ENCODE measurements around the gene CCSER1.
"Not testable (repeated sequence)": the region's sequence is repeated elsewhere in the genome, so short reads cannot be mapped to it uniquely, and the experiment has no call there.

Gene CCSER1

GRCh38 chr4:91217831-91218403, 1090.7 kb downstream of the CCSER1 start:
- DNase-seq: not testable (repeated sequence)

- no peak for DNase-seq
Measured at GRCh38 chr4:91220315-91220714, 1093.1 kb downstream of the CCSER1 start.

GRCh38 chr4:91222014-91222413, 1094.8 kb downstream of the CCSER1 start:
- DNase-seq: no peak

GRCh38 chr4:91226867-91227266, 1099.7 kb downstream of the CCSER1 start:
- no peak for DNase-seq

GRCh38 chr4:91228659-91229058, 1101.5 kb downstream of the CCSER1 start:
- no peak for DNase-seq

GRCh38 chr4:91233164-91233563, 1106.0 kb downstream of the CCSER1 start:
- no peak for DNase-seq

- DNase-seq: no peak
Measured at GRCh38 chr4:91243132-91243531, 1115.9 kb downstream of the CCSER1 start.

DNA sequence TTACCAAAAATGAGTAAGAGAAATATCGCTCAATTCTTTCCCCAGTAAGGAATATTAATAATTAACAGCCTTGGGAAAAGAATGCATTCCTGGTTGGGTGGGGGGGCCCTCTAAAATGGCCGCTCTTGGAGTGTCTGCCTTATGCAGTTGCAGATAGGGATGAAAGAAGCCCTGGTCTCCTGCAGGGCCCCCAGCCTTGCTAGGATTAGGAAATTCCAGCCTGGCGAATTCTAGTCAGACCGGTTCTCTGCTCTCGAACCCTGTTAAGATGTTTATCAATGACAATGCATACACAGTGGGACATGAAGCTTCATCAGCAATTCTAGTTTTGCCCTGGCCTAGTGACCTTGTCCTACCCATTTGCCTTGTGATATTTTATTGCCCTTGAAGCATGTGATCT, 1128.8 kb downstream of the CCSER1 start:
- no peak for DNase-seq

DNA sequence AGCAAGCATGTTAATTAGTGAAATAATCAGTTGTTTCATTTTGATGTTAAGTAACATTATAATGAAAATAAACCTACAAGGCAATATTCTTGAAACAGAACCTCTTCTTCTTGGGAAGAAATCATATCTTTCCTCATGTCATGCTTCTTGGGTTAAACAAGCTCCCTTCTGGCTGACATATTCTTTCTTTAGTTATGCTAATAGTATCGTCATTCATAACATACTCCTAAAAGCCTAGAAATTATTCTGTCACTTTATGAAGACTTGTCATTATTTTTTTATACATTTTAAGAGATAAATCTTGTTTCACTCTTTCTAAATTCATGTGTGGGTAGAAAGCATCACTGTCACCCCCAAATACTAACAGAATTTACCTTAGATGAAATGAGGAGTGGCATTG, 1129.6 kb downstream of the CCSER1 start:
- DNase-seq: no peak

- no peak for DNase-seq
Measured at GRCh38 chr4:91257721-91258120, 1130.5 kb downstream of the CCSER1 start.

DNA sequence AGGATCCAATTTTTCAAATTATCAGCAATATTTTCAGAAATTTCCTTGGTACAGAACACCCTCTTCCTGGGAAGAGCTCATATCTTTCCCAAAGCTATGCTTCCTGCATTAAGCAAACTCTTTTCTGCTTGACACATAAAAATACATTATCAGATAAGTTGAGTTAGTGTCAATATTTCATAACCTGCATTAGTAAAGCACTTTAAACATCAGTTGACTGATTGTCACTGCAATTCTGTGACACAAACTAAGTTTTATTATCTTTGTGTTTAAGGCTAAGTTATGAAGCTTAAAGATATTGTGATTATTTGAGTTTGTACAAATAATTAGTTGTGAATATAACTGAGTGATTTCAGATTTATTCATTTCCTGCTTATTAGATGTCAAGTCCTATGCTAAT, 1131.1 kb downstream of the CCSER1 start:
- no peak for DNase-seq

DNA sequence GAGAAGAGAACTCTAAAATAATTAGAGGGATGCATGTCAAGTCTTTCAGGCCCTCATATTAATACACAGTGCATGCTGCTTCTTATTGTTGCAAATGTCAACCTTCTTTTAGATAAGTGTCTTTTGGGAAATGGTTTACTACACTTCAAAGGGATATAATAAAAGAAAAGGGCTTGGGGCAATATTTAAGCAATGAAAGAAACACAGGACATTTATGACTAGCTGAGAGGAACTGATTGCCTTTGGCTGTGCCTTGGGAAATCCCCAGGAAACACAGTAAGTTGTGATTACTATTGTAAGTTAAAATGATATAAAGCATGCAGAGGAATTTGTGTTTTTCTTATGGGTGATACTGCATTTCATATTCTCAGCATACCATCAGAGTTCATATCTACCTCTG, 1140.3 kb downstream of the CCSER1 start:
- no peak for DNase-seq

DNA sequence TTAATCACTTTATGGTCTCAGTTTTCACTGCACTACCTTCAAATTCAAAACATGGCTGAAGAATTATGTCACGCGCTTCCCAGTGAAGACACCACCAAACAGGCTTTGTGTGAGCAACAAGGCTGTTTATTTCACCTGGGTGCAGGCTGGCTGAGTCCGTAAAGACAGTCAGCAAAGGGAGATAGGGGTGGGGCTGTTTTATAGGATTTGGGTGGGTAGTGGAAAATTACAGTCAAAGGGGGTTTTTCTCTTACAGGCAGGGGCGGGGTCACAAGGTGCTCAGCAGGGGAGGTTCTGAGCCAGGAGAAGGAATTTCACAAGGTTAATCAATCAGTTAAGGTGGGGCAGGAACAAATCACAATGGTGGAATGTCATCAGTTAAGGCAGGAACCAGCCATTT, 1141.3 kb downstream of the CCSER1 start:
- not testable (repeated sequence) for DNase-seq

GRCh38 chr4:91268913-91269312, 1141.7 kb downstream of the CCSER1 start:
- DNase-seq: no peak

GRCh38 chr4:91279899-91280298, 1152.7 kb downstream of the CCSER1 start:
- no peak for DNase-seq

DNA sequence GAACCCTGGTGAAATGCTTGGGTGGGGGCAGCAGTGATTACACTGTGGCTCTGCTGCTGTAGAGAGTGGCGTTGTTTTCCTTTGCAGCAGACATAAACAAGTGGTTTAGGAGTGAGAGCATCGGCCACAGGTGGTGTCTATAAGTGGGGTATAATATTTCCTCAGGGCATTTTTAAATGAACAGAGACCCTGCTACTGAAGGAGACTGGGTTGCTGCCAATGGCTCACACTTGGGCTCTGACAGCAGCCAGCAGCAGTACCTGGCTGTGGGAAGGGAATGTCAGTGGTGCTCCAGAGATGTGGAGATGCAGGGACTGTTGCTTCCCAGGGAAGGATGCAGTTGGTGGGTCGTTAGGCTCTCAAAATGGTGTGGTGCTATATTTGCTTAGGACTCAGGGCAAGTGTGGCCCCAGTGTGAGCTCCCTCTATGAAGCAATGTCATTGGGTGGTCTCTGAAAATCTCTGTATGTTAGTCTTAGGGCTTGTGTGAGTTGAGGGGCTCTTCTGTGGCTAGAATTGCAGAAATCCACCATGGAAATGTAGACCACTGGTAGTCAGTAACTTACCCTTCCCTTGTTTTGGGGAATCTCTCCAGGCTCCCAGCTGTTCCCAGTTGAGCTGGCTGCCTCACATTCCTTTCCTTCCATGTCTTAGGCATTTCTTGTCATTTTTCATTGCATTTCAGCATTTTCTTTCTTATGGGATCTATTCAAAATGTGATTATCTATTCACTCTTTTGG, 1153.5 kb downstream of the CCSER1 start:
- DNase-seq: no peak

DNA sequence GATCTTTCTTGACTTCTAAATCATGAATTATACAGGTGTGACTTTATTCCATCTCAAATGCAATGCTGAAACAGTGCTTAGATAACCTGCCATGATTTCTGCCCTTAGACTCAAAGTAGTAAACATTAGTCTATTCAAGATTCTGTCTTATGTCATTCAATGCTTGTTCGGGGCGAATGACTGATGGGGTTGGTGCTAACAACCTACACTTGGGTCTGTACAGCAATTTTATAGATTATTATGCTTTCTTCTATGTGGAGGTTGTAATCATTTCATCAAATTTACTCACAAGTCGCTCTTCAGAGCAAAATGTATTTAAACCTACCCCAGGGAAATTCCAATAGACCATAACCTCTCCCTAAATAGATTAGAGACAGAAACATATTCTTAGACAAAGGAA, 1155.0 kb downstream of the CCSER1 start:
- no peak for DNase-seq

DNA sequence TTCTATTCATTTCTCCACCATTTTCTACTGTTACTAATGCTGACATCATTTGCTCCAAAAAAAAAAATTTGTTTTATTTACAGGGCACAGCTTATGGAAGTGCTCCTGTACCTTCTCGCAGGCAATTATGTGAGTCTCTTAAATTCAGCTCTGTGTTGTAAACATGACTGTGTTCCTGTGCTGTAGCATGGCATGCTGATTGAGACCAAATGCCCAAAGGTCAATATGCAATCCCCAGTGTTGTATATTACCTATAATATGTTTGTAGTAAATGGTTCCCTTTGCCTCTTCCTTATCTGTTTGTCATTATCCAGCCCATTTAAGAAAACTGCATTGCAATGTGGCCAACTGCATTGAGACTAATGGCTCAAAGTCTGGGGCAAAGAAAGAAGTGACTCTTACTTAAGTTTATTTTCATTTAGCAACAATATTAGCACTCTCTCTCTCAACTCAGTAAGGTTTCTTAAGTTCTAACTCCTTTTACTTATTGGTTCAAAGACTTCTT, 1156.6 kb downstream of the CCSER1 start:
- DNase-seq: no peak

DNA sequence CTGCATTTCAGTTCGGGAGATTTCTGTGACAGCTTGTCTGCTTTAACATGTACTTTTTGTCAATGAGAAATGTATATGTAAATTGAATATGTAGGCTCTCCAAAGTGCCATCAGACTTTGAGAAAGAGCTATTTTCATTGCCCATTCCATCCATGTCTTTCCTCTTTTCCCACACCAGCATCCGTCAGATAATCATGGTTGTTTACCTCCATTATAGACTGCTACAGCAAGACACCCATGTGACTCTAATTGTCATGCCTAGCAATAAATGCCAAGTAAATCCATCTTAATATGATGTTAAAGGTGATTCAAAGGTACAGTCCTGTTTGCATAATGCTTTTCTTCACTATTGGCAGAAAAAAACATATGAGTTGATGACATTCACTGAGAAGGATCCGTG, 1157.3 kb downstream of the CCSER1 start:
- no peak for DNase-seq

DNA sequence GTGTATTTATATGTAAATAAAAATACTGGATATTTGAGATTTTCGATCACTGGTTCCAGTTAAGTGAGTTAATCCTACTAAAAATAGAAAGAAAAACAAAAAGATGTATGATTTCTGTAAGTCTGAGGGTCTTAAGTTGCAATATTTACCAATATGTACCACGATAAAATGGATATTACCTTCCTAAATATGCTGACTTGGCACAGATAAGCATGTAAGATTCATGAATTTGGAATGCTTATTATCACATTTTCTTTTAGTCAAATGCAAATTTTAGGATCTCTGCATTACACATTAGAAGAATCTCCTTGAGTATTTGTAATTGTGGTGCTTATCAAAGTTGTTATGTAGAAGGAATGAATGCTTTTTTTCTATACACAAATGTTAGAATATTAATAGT, 1158.3 kb downstream of the CCSER1 start:
- DNase-seq: no peak

DNA sequence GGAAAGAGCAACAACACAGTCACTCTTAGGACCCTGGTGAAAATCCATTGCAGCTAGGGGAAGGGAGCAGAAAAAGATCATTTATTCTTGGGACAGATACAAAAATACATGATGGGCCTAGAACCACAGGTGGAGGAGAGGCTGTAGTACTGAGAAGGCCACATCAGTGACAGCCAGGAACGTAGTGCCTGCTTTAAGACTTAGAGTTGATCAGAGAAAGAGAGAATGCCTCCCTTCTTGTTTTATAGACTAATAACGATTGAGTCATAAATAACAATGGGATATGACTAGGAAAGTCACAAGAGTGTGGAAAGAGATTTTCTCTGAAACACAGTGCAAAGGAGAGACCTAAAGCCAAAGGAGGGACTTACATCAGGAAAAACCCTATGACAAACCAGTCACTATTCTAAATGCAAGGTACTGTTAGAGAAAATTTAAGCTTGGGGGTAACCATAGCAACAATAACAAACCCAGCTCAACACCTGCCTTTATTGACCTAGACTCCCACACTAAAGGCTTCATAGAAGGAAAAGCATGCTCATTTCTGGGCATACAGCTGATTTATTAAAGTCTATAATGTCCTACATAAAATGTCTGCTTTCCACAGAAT, 1161.6 kb downstream of the CCSER1 start:
- DNase-seq: no peak

DNA sequence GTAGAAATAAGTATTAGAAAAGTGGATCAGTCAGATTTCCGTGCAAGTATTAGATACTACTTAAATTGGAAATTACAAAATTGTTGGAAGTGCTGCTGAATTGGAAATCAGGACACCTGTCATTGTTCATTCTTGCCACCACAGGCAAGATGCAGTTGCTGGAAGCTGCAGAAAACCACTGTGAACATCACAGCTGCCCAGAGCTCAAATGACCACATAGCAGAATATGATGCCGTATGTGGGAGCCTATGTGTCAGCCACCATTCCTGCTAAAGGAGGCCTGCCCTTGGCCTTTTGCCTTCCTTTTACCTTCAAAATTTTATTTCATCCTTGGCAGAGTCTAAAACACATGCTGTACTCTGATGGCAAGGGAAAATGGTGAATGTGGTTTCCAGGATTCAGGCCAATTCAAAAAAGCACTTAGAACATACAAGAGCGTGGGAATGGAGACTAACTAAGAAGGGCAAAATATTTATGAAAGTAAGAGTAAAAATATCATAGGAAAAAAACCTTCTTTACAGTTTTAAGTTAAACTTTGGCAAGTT, 1171.0 kb downstream of the CCSER1 start:
- DNase-seq: no peak

DNA sequence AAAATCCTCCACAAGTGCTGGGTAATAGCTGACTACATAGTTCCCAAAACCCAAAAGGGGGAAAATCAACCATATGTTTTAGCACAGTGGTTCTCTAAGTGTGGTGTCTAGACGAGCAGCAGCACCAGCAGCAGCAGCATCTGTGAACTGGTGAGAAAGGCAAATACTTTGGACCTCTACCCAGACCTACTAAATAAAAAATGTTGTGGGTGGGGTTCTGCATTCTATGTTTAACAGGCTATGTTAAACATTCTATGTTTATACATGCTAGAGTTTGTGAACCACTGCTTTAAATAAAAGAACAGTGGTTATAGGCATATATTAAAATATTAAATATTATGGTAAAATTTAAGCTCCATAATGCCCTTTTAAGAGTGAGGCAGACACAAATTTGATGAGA, 1171.6 kb downstream of the CCSER1 start:
- DNase-seq: no peak

DNA sequence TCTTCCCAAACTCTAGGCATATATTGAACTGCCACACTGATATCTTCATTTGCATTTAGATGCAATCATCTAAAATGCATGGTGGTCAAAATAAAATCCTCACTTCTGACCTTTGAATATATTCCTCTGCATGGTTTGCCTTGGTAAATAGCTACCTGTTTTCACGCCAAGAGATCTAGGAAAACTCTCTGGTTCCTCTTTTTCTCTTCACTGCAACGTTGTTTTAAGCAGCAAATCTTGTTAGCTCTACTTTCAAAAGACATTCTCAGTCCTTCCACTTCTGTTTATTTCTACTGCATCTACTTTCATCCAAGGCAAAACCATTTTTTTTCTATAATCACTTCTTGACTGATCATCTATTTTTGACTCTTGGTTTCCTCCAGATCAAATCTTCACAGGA, 1174.9 kb downstream of the CCSER1 start:
- no peak for DNase-seq
